Thymus (tissue), 11 donors: ENCODE data around the gene SYNPO. TPM values are rescaled to one million over a fixed set of nuclear protein-coding genes. Genes with fewer than 3 reads are reported as not detected.
A peak's percentile ranks its signal among the peaks of the same experiment; 100 is the strongest.

ENCODE experiments used
- DNase-seq, 9 donors: peaks; one replicate each; pipeline ENCODE4 v3.0.0-alpha.2; 2013; ENCODE audit warnings: low spot score in 9 of 9, low read depth in 6 of 9, missing footprints in 1 of 9
- H3K27ac ChIP-seq, 2 donors: one replicate each; pipeline ENCODE4 v1.5.1; 2013; ENCODE audit warnings: control low read depth in 1 of 2, low read depth in 1 of 2, low read length in 1 of 2, mild to moderate bottlenecking in 1 of 2, moderate library complexity in 1 of 2
- H3K27me3 ChIP-seq, 2 donors: one replicate each; pipeline ENCODE4 v1.5.1; 2013; ENCODE audit warnings: low read length in 1 of 2; ENCODE audit not compliant: control insufficient read depth in 2 of 2, insufficient read depth in 1 of 2
- H3K36me3 ChIP-seq, 2 donors: one replicate each; pipeline ENCODE4 v1.5.1; 2013; ENCODE audit warnings: low read length in 1 of 2, mild to moderate bottlenecking in 1 of 2, moderate library complexity in 1 of 2; ENCODE audit not compliant: control insufficient read depth in 2 of 2, insufficient read depth in 2 of 2
- H3K4me1 ChIP-seq, 2 donors: one replicate each; pipeline ENCODE4 v1.5.1; 2013; ENCODE audit warnings: low read length in 2 of 2; ENCODE audit not compliant: control insufficient read depth in 2 of 2, insufficient read depth in 2 of 2
- H3K4me3 ChIP-seq, 2 donors: one replicate each; pipeline ENCODE4 v1.5.1; 2013; ENCODE audit warnings: low read length in 2 of 2, control low read depth in 1 of 2, mild to moderate bottlenecking in 1 of 2
- H3K9me3 ChIP-seq, 2 donors: one replicate each; pipeline ENCODE4 v1.5.1; 2013; ENCODE audit warnings: low read length in 1 of 2, mild to moderate bottlenecking in 1 of 2; ENCODE audit not compliant: control insufficient read depth in 2 of 2, insufficient read depth in 1 of 2
- WGBS: extraction: QIAGEN DNeasy Blood & Tissue Kit; methylation state at CpG from one replicate; pipeline ENCODE4 v1.1.7; 2013; 5-methylcytosine and 5-hydroxymethylcytosine counted together
- polyA plus RNA-seq: library from polyadenylated mRNA; stranded (reverse); fragments of 200-250 nt; gene quantifications from one replicate; pipeline ENCODE4 v1.2.3, GENCODE V29; 2013
- total RNA-seq: library from RNA; stranded (reverse); fragments of 120-200 nt; gene quantifications from one replicate; pipeline ENCODE4 v1.2.4, GENCODE V29; 2013
- donor health status: healthy.

Gene SYNPO
- total and polyA plus RNA-seq, 2 donors = 1.5 to 10.0 TPM

- Histone ChIP-seq H3K4me1 (no peaks in the 10 kb centered on the region), H3K4me3 (no peak overlapping the region), H3K9me3 (no peaks in the 10 kb centered on the region), H3K27ac (no peak overlapping the region), H3K27me3 (no peaks in the 10 kb centered on the region), H3K36me3 (no peaks in the 10 kb centered on the region)
- 96% methylated on average over 38 of the region's 38 CpGs for WGBS
- no peak for DNase-seq
These were observed 9.9 kb downstream of the SYNPO start for GRCh38 chr5:150650021-150651006.

- Histone ChIP-seq H3K4me1 (peaks cover 0 to 5% of the 10 kb centered on the region in 2 donors), H3K36me3 (no peaks in the 10 kb centered on the region), H3K27ac (no peak overlapping the region), H3K27me3 (no peaks in the 10 kb centered on the region), H3K9me3 (no peaks in the 10 kb centered on the region), H3K4me3 (no peak overlapping the region)
- 94% methylated on average over 1 of the region's 1 CpG for WGBS
- DNase-seq = no peak
These were observed 10.9 kb downstream of the SYNPO start for GRCh38 chr5:150651382-150651781.

GRCh38 chr5:150651924-150652671 lies 11.6 kb downstream of the SYNPO start:
- DNase-seq = no peak
- no peaks in the 10 kb centered on the region for H3K36me3 ChIP-seq
- H3K4me3 ChIP-seq = no peak overlapping the region
- peaks cover 0 to 8% of the 10 kb centered on the region in 2 donors for H3K4me1 ChIP-seq
- H3K27me3 ChIP-seq = peaks cover 0 to 2% of the 10 kb centered on the region in 2 donors
- WGBS = 90% methylated on average over 13 of the region's 13 CpGs
- no peaks in the 10 kb centered on the region for H3K9me3 ChIP-seq
- no peak overlapping the region for H3K27ac ChIP-seq

- WGBS = 94% methylated on average over 5 of the region's 5 CpGs
- Histone ChIP-seq H3K4me1 (peaks cover 0 to 11% of the 10 kb centered on the region in 2 donors), H3K36me3 (no peaks in the 10 kb centered on the region), H3K27ac (no peak overlapping the region), H3K9me3 (no peaks in the 10 kb centered on the region), H3K27me3 (peaks cover 0 to 2% of the 10 kb centered on the region in 2 donors), H3K4me3 (no peak overlapping the region)
- DNase-seq = no peak
These were observed 12.8 kb downstream of the SYNPO start for GRCh38 chr5:150653145-150653761.

- peaks cover 0 to 11% of the 10 kb centered on the region in 2 donors for H3K4me1 ChIP-seq
- H3K36me3 ChIP-seq = no peaks in the 10 kb centered on the region
- peaks cover 0 to 2% of the 10 kb centered on the region in 2 donors for H3K27me3 ChIP-seq
- no peaks in the 10 kb centered on the region for H3K9me3 ChIP-seq
- 92% methylated on average over 2 of the region's 2 CpGs for WGBS
- no peak overlapping the region for H3K4me3 ChIP-seq
- peak in 1 of 9 donors; percentile 27 for DNase-seq
- H3K27ac ChIP-seq = no peak overlapping the region
These were observed 13.5 kb downstream of the SYNPO start for GRCh38 chr5:150653762-150654556.

GRCh38 chr5:150655221-150655620 lies 14.8 kb downstream of the SYNPO start:
- no peak for DNase-seq
- no peak overlapping the region for H3K4me3 ChIP-seq
- peaks cover 0 to 11% of the 10 kb centered on the region in 2 donors for H3K4me1 ChIP-seq
- 97% methylated on average over 3 of the region's 3 CpGs for WGBS
- H3K27ac ChIP-seq = no peak overlapping the region
- H3K9me3 ChIP-seq = no peaks in the 10 kb centered on the region
- peaks cover 0 to 2% of the 10 kb centered on the region in 2 donors for H3K27me3 ChIP-seq
- H3K36me3 ChIP-seq = no peaks in the 10 kb centered on the region

- no peaks in the 10 kb centered on the region for H3K36me3 ChIP-seq
- H3K4me1 ChIP-seq = peaks cover 0 to 11% of the 10 kb centered on the region in 2 donors
- H3K9me3 ChIP-seq = no peaks in the 10 kb centered on the region
- DNase-seq = peak; percentile 44 to 89 (median 73)
- H3K27ac ChIP-seq = no peak overlapping the region
- H3K4me3 ChIP-seq = peak overlapping the region; percentile 53 to 54
- WGBS = 2% methylated on average over 99 of the region's 99 CpGs
- H3K27me3 ChIP-seq = peaks cover 0 to 7% of the 10 kb centered on the region in 2 donors
These were observed 16.0 kb downstream of the SYNPO start for GRCh38 chr5:150656191-150657132.
